Stomach (tissue), 19 donors: Measurements from ENCODE around the gene ZNF844. TPM values are rescaled to one million over a fixed set of nuclear protein-coding genes. Genes with fewer than 3 reads are reported as not detected.

Source experiments
- DNase-seq, 2 donors: peaks; one replicate each; pipeline versions ENCODE4 v3.0.0 to v3.0.0-alpha.2; 2013 to 2019
- H3K27ac ChIP-seq, 5 donors: fragments of 200-600 bp in 4 of 5; sonication (generic) in 4 of 5; one replicate each; pipeline ENCODE4 v1.5.1; 2013 to 2019; ENCODE audit warnings: mild to moderate bottlenecking in 1 of 5, moderate library complexity in 1 of 5
- H3K27me3 ChIP-seq, 3 donors: fragments of 200-600 bp; sonication (generic); one replicate each; pipeline ENCODE4 v1.5.1; 2017 to 2019; ENCODE audit warnings: mixed run types in 1 of 3
- H3K36me3 ChIP-seq, 4 donors: fragments of 200-600 bp; sonication (generic); 1 replicate in 3 of 4; 2 replicates in 1 of 4; pipeline ENCODE4 v1.5.1; 2016 to 2019
- H3K4me1 ChIP-seq, 4 donors: fragments of 200-600 bp; sonication (generic); one replicate each; pipeline ENCODE4 v1.5.1; 2016 to 2019
- H3K4me3 ChIP-seq, 4 donors: fragments of 200-600 bp; sonication (generic) in 3 of 4; one replicate each; pipeline ENCODE4 v1.5.1; 2016 to 2019; ENCODE audit warnings: mild to moderate bottlenecking in 1 of 4
- H3K9me3 ChIP-seq, 4 donors: fragments of 200-600 bp; sonication (generic); one replicate each; pipeline ENCODE4 v1.5.1; 2016 to 2019
- EP300 ChIP-seq: sonication (generic); formaldehyde crosslinking; IDR thresholded peaks from one replicate; pipeline ENCODE4 v1.6.1; 2017; ENCODE audit warnings: antibody characterized with exemption
- POLR2A ChIP-seq, 4 donors: fragments of 450-650 bp; IDR thresholded peaks; one replicate each; pipeline ENCODE4 v1.6.1; 2016; ENCODE audit warnings: antibody characterized with exemption in 4 of 4, control low read depth in 2 of 4, mild to moderate bottlenecking in 1 of 4, moderate library complexity in 1 of 4
- POLR2AphosphoS5 ChIP-seq, 3 donors: sonication (generic); formaldehyde crosslinking; IDR thresholded peaks; one replicate each; pipeline ENCODE4 v1.6.1; 2016; ENCODE audit warnings: antibody characterized with exemption in 3 of 3
- WGBS, 5 donors: extraction: QIAGEN DNeasy Blood & Tissue Kit in 3 of 5; methylation state at CpG; one replicate each; pipeline versions ENCODE4 v1.1.5 to v1.1.7; 2013 to 2018; 5-methylcytosine and 5-hydroxymethylcytosine counted together
- intact Hi-C: fragments of 100-400 bp; cut with DNase I; formaldehyde crosslinking; loops from one replicate; pipeline ENCODE4 v1.15.1; 2023; ENCODE audit warnings: low total_unique reads
- long read RNA-seq, 10 donors: transcript quantifications; one replicate each; lab custom pipeline, GENCODE V29; 2026
- polyA plus RNA-seq, 3 donors: library from polyadenylated mRNA; stranded (reverse); fragments of 200-250 nt; gene quantifications; one replicate each; pipeline ENCODE4 v1.2.3, GENCODE V29; 2013
- total RNA-seq, 5 donors: library from RNA; depleted of rRNA; stranded (reverse); fragments of >200 nt; gene quantifications; one replicate each; pipeline versions ENCODE4 v1.1.0 to v1.2.3, GENCODE V29; 2014 to 2016
- TF ChIP-seq, protein P1 (sequence below), 7 experiments: fragments of 450-650 bp in 4 of 7; fragments of 200-600 bp in 3 of 7; sonication (generic) in 3 of 7; IDR thresholded peaks; one replicate each; pipeline ENCODE4 v1.5.1; 2016 to 2019; ENCODE audit warnings: antibody characterized with exemption in 7 of 7, control low read depth in 2 of 7, mild to moderate bottlenecking in 1 of 7
- donor health status: healthy with polysubstance abuse.
- donor health status: Bipolar disorder and iron deficiency.
- donor health status: healthy.

The ZNF844 gene
- 10 to 100 TPM in 3 of 5 donors, 1 to 10 TPM in 2; 1.2 to 16.1 (median 11.2) TPM for total RNA-seq
- 1 to 10 TPM; 2.1 to 2.5 (median 2.3) TPM for polyA plus RNA-seq
- long read RNA-seq, donor 1, full-length matches to known transcripts: 1 of 1 reads
- long read RNA-seq, donor 1, partial matches to known transcripts: 0 of 1 reads
- long read RNA-seq, donor 1, other reads (novel, unspliced or antisense): 0 of 1 reads
- long read RNA-seq, donor 2, full-length matches to known transcripts: 1 of 1 reads
- long read RNA-seq, donor 2, partial matches to known transcripts: 0 of 1 reads
- long read RNA-seq, donor 2, other reads (novel, unspliced or antisense): 0 of 1 reads
- long read RNA-seq, donor 3, partial matches to known transcripts: 7 of 7 reads
- long read RNA-seq, donor 3, other reads (novel, unspliced or antisense): 0 of 7 reads
- long read RNA-seq, donor 4: 0 reads
- long read RNA-seq, donor 5, full-length matches to known transcripts: 2 of 2 reads
- long read RNA-seq, donor 5, partial matches to known transcripts: 0 of 2 reads
- long read RNA-seq, donor 5, other reads (novel, unspliced or antisense): 0 of 2 reads
- long read RNA-seq, donor 6, full-length matches to known transcripts: 3 of 3 reads
- long read RNA-seq, donor 6, partial matches to known transcripts: 0 of 3 reads
- long read RNA-seq, donor 6, other reads (novel, unspliced or antisense): 0 of 3 reads
- long read RNA-seq, donor 7, full-length matches to known transcripts: 3 of 3 reads
- long read RNA-seq, donor 7, partial matches to known transcripts: 0 of 3 reads
- long read RNA-seq, donor 7, other reads (novel, unspliced or antisense): 0 of 3 reads
- long read RNA-seq, donor 8, full-length matches to known transcripts: 2 of 2 reads
- long read RNA-seq, donor 8, partial matches to known transcripts: 0 of 2 reads
- long read RNA-seq, donor 8, other reads (novel, unspliced or antisense): 0 of 2 reads
- long read RNA-seq, donor 9, full-length matches to known transcripts: 1 of 13 reads
- long read RNA-seq, donor 9, partial matches to known transcripts: 12 of 13 reads
- long read RNA-seq, donor 9, other reads (novel, unspliced or antisense): 0 of 13 reads
- long read RNA-seq, donor 10, full-length matches to known transcripts: 1 of 1 reads
- long read RNA-seq, donor 10, partial matches to known transcripts: 0 of 1 reads
- long read RNA-seq, donor 10, other reads (novel, unspliced or antisense): 0 of 1 reads

DNA sequence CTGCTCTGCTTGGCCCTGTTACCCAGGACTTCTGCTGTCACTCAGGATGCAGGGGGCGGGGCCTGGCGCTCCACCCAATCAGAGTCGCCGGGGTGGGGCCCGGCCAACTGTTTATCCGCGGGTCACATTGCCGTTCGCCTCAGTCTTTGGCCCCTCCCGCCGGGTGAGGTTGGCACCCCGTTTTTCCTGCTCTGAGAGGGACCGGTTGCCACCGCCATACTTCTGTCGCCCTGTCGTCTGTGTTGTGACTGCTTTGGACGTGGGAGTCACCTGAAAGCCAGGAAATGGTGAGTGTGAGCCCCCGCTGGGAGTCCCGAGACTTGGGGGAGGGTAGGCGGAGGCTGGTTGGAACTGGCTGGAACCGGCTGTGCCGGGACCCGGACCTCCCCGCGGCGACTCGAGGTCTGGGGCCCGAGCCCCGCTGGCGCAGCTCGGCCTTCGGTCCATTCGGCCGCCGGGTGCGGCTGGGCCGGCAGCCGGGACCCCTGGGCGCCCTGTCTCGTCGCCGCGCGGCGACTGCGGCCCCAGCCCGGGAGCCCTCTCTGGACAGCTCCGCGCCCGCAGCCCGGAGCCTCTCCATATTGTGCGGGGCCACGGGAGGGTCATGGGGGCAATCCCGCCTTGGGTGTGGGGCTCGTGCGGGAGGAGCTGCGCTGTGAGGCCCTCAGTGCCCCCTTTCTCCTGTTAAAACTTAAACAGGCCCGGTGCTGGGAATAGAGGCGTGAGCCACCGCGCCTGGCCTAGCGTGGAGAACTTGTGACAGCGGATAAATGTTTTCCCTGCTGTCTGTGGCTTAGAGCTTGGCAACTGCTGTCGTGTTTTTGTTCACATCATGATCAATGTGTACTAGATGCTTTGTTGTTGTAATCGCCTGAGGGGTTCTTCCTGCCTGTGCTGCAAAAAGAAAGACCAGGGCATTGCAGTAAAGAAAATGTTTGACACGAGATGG, at the start of gene ZNF844:
TSS of gene ZNF844 (plus strand) at position 142 of the 949 bp plus-strand sequence. CDS start at position 285, 143 bp downstream.
- H3K27me3 ChIP-seq: no peaks in the 10 kb centered on the region
- 2 to 4% (median 3%) methylated on average over 26 to 66 of the region's 66 CpGs for WGBS, 5 donors
- peaks cover 0 to 26% (median 8%) of the 10 kb centered on the region in 4 donors for H3K36me3 ChIP-seq
- H3K4me3 ChIP-seq: peak within 1 kb of the TSS; percentile 69 to 91 (median 73)
- intact Hi-C loops: no loop called here
- H3K27ac ChIP-seq: peak within 1 kb of the TSS; percentile 89 to 97 (median 91)
- peaks cover 0 to 25% (median 18%) of the 10 kb centered on the region in 4 donors for H3K4me1 ChIP-seq
- H3K9me3 ChIP-seq: peaks cover 15 to 42% (median 31%) of the 10 kb centered on the region in 4 donors
- peak; percentile 74 to 97 (median 97) for TF ChIP-seq POLR2AphosphoS5 (IDR thresholded peaks at IDR 0.05)
- TF ChIP-seq EP300: no peak
- TF ChIP-seq, protein P1, sequence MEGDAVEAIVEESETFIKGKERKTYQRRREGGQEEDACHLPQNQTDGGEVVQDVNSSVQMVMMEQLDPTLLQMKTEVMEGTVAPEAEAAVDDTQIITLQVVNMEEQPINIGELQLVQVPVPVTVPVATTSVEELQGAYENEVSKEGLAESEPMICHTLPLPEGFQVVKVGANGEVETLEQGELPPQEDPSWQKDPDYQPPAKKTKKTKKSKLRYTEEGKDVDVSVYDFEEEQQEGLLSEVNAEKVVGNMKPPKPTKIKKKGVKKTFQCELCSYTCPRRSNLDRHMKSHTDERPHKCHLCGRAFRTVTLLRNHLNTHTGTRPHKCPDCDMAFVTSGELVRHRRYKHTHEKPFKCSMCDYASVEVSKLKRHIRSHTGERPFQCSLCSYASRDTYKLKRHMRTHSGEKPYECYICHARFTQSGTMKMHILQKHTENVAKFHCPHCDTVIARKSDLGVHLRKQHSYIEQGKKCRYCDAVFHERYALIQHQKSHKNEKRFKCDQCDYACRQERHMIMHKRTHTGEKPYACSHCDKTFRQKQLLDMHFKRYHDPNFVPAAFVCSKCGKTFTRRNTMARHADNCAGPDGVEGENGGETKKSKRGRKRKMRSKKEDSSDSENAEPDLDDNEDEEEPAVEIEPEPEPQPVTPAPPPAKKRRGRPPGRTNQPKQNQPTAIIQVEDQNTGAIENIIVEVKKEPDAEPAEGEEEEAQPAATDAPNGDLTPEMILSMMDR (IDR thresholded peaks at IDR 0.05): no peak
- peak in 2 of 4 donors; percentile 75 to 80 for TF ChIP-seq POLR2A (IDR thresholded peaks at IDR 0.05)
- peak; percentile 98 to 99 for DNase-seq

DNA sequence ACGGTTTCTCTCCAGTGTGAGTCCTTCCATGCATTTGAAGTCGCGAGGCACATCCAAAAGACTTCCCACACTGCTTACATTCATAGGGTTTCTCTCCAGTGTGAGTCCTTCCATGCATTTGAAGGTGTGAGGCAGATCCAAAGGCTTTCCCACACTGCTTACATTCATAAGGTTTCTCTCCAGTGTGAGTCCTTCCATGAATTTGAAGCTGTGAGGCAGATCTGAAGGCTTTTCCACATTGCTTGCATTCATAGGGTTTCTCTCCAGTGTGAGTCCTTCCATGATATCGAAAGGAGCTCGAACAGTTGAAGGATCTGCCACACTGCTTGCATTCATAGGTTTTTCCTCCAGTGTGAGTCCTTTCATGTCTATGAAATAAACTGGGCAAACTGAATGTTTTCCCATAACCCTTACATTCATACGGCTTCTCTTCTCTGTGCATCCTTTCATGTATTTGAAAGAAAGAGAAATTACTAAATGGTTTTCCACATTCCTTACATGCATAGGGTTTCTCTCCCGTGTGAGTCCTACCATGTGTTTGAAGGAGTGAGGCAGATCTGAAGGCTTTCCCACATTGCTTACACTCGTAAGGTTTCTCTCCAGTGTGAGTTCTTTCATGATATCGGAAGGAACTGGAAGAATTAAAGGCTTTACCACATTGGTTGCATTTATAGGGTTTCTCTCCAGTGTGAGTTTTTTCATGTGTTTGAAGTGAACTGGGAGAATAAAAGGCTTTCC, 49.3 kb upstream of the ZNF844 start:
- H3K4me1 ChIP-seq: no peaks in the 10 kb centered on the region
- peaks cover 47 to 82% (median 63%) of the 10 kb centered on the region in 4 donors for H3K36me3 ChIP-seq
- no peak for TF ChIP-seq EP300
- TF ChIP-seq, protein P1 (IDR thresholded peaks at IDR 0.05): no peak
- TF ChIP-seq POLR2AphosphoS5 (IDR thresholded peaks at IDR 0.05): no peak
- H3K27me3 ChIP-seq: no peaks in the 10 kb centered on the region
- WGBS, 5 donors: 95 to 99% (median 98%) methylated on average over 9 of the region's 9 CpGs
- no peak overlapping the region for H3K27ac ChIP-seq
- H3K4me3 ChIP-seq: no peak overlapping the region
- DNase-seq: no peak
- intact Hi-C loops: no loop called here
- peaks cover 49 to 100% (median 87%) of the 10 kb centered on the region in 4 donors for H3K9me3 ChIP-seq

DNA sequence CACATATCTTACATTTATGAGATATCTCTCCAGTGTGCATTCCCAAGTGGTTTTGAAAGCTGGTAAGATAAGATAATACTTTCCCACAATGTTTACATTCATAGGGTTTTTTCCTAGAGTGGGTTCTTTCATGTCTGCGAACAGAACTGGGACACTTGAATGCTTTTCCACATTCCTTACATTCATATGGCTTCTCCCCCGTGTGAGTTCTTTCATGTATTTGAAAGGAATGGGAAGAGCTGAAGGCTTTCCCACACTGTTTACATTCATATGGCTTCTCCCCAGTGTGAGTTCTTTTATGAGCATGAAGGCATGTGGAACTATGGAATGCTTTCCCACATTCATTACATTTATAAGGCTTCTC, 48.8 kb upstream of the ZNF844 start:
- H3K4me1 ChIP-seq: no peaks in the 10 kb centered on the region
- DNase-seq: no peak
- no peaks in the 10 kb centered on the region for H3K27me3 ChIP-seq
- H3K4me3 ChIP-seq: no peak overlapping the region
- intact Hi-C loops: no loop called here
- TF ChIP-seq, protein P1 (IDR thresholded peaks at IDR 0.05): no peak
- TF ChIP-seq POLR2AphosphoS5 (IDR thresholded peaks at IDR 0.05): no peak
- no peak for TF ChIP-seq EP300
- TF ChIP-seq POLR2A (IDR thresholded peaks at IDR 0.05): no peak
- H3K27ac ChIP-seq: no peak overlapping the region
- WGBS, 5 donors: 65 to 90% (median 79%) methylated on average over 2 of the region's 2 CpGs
- peaks cover 49 to 100% (median 88%) of the 10 kb centered on the region in 4 donors for H3K9me3 ChIP-seq
- H3K36me3 ChIP-seq: peaks cover 47 to 82% (median 63%) of the 10 kb centered on the region in 4 donors
